Limb (tissue), 2 donors: ENCODE results near the gene GPR6.

Source experiments
- DNase-seq, 2 donors: peaks; one replicate each; pipeline ENCODE4 v3.0.0-alpha.2; 2016; ENCODE audit errors: extremely low spot score in 2 of 2

Gene GPR6

DNA sequence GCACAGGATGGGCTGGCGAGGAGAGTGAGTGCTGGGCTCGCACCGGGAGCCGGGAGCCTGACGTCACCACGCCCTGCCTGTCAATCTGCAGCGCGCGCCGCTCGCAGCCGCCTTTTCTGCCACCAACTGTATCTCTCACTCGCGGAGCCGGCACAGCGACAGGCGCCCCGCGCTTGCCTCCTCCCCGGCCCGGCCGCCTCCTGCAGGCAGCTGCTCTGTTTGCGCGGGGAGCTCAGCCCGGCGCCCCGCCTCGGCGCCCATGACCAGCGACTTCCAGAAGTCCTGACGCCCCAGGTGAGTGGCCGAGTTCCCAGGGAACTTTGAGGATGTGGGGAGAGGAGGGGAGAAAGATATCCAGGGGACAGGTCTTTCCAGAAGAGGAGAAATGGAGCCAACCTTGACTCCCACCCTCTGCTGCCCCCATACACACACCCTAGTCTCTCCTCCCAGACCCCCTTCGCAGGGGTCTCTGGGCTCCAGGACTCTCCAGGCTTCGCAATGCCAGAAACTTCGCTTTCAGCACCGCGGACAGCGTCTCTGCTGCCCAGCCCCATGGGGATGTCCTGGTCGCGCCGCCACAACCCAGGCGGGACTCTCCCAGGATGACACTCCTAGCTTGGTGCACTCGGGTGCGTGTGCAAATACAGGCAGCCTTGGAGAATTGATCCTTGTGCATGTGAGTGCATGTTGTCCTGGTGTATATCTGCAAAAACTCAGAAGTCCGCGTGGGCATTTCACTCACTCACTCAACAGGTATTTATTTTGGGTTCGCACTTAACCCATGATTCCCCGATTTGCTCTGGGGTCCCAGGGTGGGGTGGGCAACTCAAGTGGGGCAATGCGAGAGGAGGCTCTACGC lies at the start of gene GPR6:
TSS of gene GPR6 (plus strand) at position 138 of the 859 bp plus-strand sequence. CDS start 802 bp downstream, outside the sequence.
- peak; percentile 6 to 83 for DNase-seq

- DNase-seq, result no peak
Measured at GRCh38 chr6:109934293-109934692, 43.8 kb upstream of the GPR6 start.

GRCh38 chr6:109939654-109940053 lies 38.5 kb upstream of the GPR6 start:
- DNase-seq, result no peak

DNA sequence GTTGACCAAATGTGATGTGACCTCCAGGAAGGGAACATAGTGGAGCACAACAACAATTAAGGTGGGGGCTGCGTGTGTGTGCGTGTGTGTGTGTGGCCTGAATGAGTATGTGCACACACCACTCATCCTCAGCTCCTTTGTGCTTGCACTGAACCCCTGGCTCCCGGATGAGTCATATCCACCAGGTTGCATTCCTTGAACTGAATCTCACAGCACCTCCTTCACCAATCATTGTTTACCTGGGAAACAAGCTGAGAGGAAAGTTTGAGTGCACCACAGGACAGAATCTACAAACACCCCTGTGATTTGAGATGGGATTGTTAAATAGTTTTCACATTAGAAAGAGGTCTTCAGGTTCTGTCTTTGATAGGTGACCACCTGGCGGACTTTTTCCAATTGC lies 33.7 kb upstream of the GPR6 start:
- no peak for DNase-seq

- no peak for DNase-seq
Measured at GRCh38 chr6:109945091-109945490, 33.0 kb upstream of the GPR6 start.

- no peak for DNase-seq
Measured at GRCh38 chr6:109946979-109947378, 31.1 kb upstream of the GPR6 start.

GRCh38 chr6:109949281-109950065 lies 28.6 kb upstream of the GPR6 start:
- no peak for DNase-seq

- no peak for DNase-seq
Measured at GRCh38 chr6:109955491-109955890, 22.6 kb upstream of the GPR6 start.

- no peak for DNase-seq
Measured at GRCh38 chr6:109958626-109959025, 19.5 kb upstream of the GPR6 start.

DNA sequence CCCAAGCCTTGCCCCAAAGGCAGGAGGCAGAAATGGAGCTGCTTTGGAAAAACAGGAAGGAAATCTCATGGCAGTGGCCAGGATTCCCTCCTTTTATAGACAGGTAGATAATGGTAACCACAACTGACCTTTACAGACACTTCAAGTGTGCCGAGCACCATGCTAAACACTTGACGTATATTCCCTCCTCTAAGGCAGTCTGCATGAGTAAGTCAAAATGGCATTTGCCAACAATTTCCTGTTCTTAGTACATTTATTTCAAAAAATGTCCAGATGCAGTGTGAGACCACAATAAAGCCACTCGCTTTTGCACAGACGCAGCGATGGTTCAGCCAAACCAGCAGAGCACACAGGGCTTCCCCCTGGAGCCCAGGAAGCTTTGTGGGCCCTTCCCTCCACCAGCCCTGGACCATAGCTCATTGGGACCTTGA lies 16.5 kb upstream of the GPR6 start:
- DNase-seq, result no peak

GRCh38 chr6:109962271-109962670 lies 15.8 kb upstream of the GPR6 start:
- DNase-seq, result no peak

- no peak for DNase-seq
Measured at GRCh38 chr6:109963598-109964170, 14.4 kb upstream of the GPR6 start.

GRCh38 chr6:109964949-109965348 lies 13.2 kb upstream of the GPR6 start:
- no peak for DNase-seq

DNA sequence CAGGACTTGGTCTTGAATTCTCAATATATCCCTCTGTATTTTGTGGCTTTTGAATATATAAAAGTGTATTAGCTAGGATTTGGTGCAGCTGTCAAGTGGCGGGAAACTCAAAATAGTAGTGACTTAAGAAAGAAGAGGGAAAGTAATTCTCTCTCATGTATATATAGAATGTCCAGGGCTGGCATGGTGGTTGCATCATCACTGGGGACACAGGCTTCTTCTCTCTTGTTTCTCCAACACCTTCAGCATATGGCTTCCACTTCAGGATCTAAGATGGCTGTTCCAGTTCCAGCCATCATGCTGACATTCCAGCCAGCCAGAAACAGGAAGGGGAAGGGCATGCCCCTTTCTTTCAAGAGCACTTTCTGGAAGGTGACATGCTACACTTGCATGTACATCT lies 11.8 kb upstream of the GPR6 start:
- no peak for DNase-seq

GRCh38 chr6:109977791-109978173 lies 329 bp upstream of the GPR6 start:
- DNase-seq, result no peak

- DNase-seq, result peak in 1 of 2 donors; percentile 34
Measured at GRCh38 chr6:109979033-109979921, 1.2 kb downstream of the GPR6 start.

- no peak for DNase-seq
Measured at GRCh38 chr6:109984410-109984809, 6.3 kb downstream of the GPR6 start.

DNA sequence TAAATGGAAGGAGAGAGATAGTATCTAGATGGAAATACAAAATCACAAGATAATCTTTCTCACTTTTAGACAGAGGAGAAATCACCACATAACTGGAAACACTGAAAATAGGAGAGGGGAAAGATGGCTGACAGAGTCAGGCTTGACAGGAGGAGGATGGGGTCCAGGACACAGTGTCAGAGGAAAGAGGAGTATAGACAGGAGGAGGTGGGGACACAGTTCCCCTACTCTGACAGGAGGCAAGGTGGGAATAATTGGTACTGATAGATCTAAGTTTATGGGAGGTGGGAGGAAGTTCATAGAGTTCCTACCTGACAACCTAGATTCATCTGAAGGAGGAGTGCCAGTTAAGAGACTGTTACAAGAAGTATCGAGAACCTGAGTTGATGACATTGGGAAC lies 9.1 kb downstream of the GPR6 start:
- DNase-seq, result no peak

GRCh38 chr6:109991201-109992101 lies 13.3 kb downstream of the GPR6 start:
- DNase-seq, result no peak

- DNase-seq, result no peak
Measured at GRCh38 chr6:109998159-109998785, 20.2 kb downstream of the GPR6 start.
